Ecto neural progenitor cell (in vitro differentiated cells): ENCODE data around the gene NAV1.
A peak's percentile ranks its signal among the peaks of the same experiment; 100 is the strongest.
"Not testable (repeated sequence)": the region's sequence is repeated elsewhere in the genome, so short reads cannot be mapped to it uniquely, and the experiment has no call there.

Source experiments
- DNase-seq: peaks from one replicate; pipeline ENCODE4 v3.0.0-alpha.2; 2018; ENCODE audit warnings: low spot score

NAV1 gene

GRCh38 chr1:201544710-201545109 lies 5.8 kb downstream of the NAV1 start:
- DNase-seq = no peak

GRCh38 chr1:201545851-201546492 lies 7.0 kb downstream of the NAV1 start:
- peak; percentile 54 for DNase-seq

- DNase-seq = not testable (repeated sequence)
Observed at GRCh38 chr1:201549522-201549921, 10.6 kb downstream of the NAV1 start.

GRCh38 chr1:201551096-201551495 lies 12.2 kb downstream of the NAV1 start:
- DNase-seq = no peak

GRCh38 chr1:201551877-201552731 lies 13.2 kb downstream of the NAV1 start:
- no peak for DNase-seq

- no peak for DNase-seq
Observed at GRCh38 chr1:201552941-201553351, 14.0 kb downstream of the NAV1 start.

- no peak for DNase-seq
Observed at GRCh38 chr1:201553496-201554189, 14.7 kb downstream of the NAV1 start.

GRCh38 chr1:201554190-201554600 lies 15.3 kb downstream of the NAV1 start:
- DNase-seq = no peak

- no peak for DNase-seq
Observed at GRCh38 chr1:201554789-201555592, 16.1 kb downstream of the NAV1 start.

GRCh38 chr1:201555593-201555945 lies 16.6 kb downstream of the NAV1 start:
- no peak for DNase-seq

- no peak for DNase-seq
Observed at GRCh38 chr1:201556841-201557571, 18.1 kb downstream of the NAV1 start.

- no peak for DNase-seq
Observed at GRCh38 chr1:201557572-201557958, 18.6 kb downstream of the NAV1 start.

- DNase-seq = peak; percentile 88
Observed at GRCh38 chr1:201559679-201560162, 20.8 kb downstream of the NAV1 start.

GRCh38 chr1:201560328-201561194 lies 21.6 kb downstream of the NAV1 start:
- DNase-seq = no peak

GRCh38 chr1:201561195-201561564 lies 22.3 kb downstream of the NAV1 start:
- DNase-seq = no peak

GRCh38 chr1:201561601-201562000 lies 22.7 kb downstream of the NAV1 start:
- no peak for DNase-seq

- DNase-seq = no peak
Observed at GRCh38 chr1:201562257-201562656, 23.3 kb downstream of the NAV1 start.

GRCh38 chr1:201562659-201563405 lies 23.9 kb downstream of the NAV1 start:
- no peak for DNase-seq

GRCh38 chr1:201563406-201563780 lies 24.5 kb downstream of the NAV1 start:
- DNase-seq = no peak

- no peak for DNase-seq
Observed at GRCh38 chr1:201563941-201564340, 25.0 kb downstream of the NAV1 start.
